B cell (primary cell): ENCODE data around the gene PRELID1. TPM values are rescaled to one million over a fixed set of nuclear protein-coding genes. Genes with fewer than 3 reads are reported as not detected.

Experiments used
- ATAC-seq: fragments of 200-7000 bp; cut with Tn5 transposase; one replicate; pipeline ENCODE4 v1.10.0; 2021; ENCODE audit warnings: low read depth, mild to moderate bottlenecking, moderate number of reproducible peaks, moderate library complexity
- CTCF ChIA-PET: fragments of 350-600 bp; sonication (Branson Sonifier 250); formaldehyde crosslinking; loops from one replicate; lab custom pipeline; 2021; ENCODE audit warnings: antibody characterized with exemption, inconsistent platforms; lab: Charles Lee
- POLR2A ChIA-PET: fragments of 350-600 bp; sonication (Branson Sonifier 250); formaldehyde crosslinking; loops from one replicate; lab custom pipeline; 2021; ENCODE audit warnings: antibody characterized with exemption; lab: Charles Lee
- DNase-seq: peaks from one replicate; pipeline ENCODE4 v3.0.0; 2013
- H2AFZ ChIP-seq: 2 replicates; pipeline ENCODE4 v1.6.1; 2012; ENCODE audit warnings: mild to moderate bottlenecking, low read depth, low read length; ENCODE audit not compliant: insufficient read depth, poor library complexity, severe bottlenecking
- H3K27ac ChIP-seq, 2 donors: 1 replicate in 1 of 2; 2 replicates in 1 of 2; pipeline ENCODE4 v1.5.1; 2012 to 2013; ENCODE audit warnings: low read length in 2 of 2, mild to moderate bottlenecking in 2 of 2, moderate library complexity in 1 of 2
- H3K27me3 ChIP-seq, 4 experiments: fragments of 200-600 bp in 1 of 4; sonication (generic) in 1 of 4; replicated peaks in 1 of 4; 1 replicate in 2 of 4; 2 replicates in 2 of 4; pipeline versions ENCODE4 v1.6.1 to v1.7.0; 2013 to 2016; ENCODE audit warnings: low read length in 3 of 4, mild to moderate bottlenecking in 2 of 4, mixed read lengths in 1 of 4, moderate library complexity in 1 of 4; ENCODE audit not compliant: insufficient read depth in 4 of 4, control insufficient read depth in 3 of 4; ENCODE audit errors: control extremely low read depth in 1 of 4
- H3K36me3 ChIP-seq, 2 experiments: replicated peaks in 1 of 2; 1 replicate in 1 of 2; 2 replicates in 1 of 2; pipeline versions ENCODE4 v1.6.1 to v1.7.1; 2013; ENCODE audit warnings: low read length in 1 of 2; ENCODE audit not compliant: insufficient read depth in 2 of 2, control insufficient read depth in 1 of 2; ENCODE audit errors: control extremely low read depth in 1 of 2, extremely low read depth in 1 of 2
- H3K4me1 ChIP-seq, 2 donors: fragments of 200-600 bp in 1 of 2; sonication (generic) in 1 of 2; 1 replicate in 1 of 2; 2 replicates in 1 of 2; pipeline versions ENCODE4 v1.5.1 to v1.6.1; 2013 to 2017; ENCODE audit warnings: low read length in 2 of 2; ENCODE audit not compliant: control insufficient read depth in 2 of 2, insufficient read depth in 2 of 2
- H3K4me2 ChIP-seq: replicated peaks from 2 replicates; pipeline ENCODE3; 2012; ENCODE audit warnings: mild to moderate bottlenecking, low read depth, low read length; ENCODE audit not compliant: poor library complexity, severe bottlenecking
- H3K4me3 ChIP-seq, 5 experiments: fragments of 200-600 bp in 1 of 5; sonication (generic) in 1 of 5; 1 replicate in 3 of 5; 2 replicates in 2 of 5; pipeline versions ENCODE4 v1.5.1 to v1.7.0; 2011 to 2016; ENCODE audit warnings: low read length in 4 of 5, mild to moderate bottlenecking in 4 of 5, low read depth in 2 of 5, control low read depth in 1 of 5, moderate library complexity in 1 of 5; ENCODE audit not compliant: insufficient read depth in 1 of 5; ENCODE audit errors: control extremely low read depth in 1 of 5, extremely low read depth in 1 of 5
- H3K79me2 ChIP-seq: fragments of 200-600 bp; sonication (generic); one replicate; pipeline ENCODE4 v1.6.0; 2016; ENCODE audit warnings: low read length; ENCODE audit not compliant: control insufficient read depth, insufficient read depth
- H3K9ac ChIP-seq: fragments of 200-600 bp; sonication (generic); 2 replicates; pipeline ENCODE4 v1.6.1; 2017; ENCODE audit warnings: mild to moderate bottlenecking, low read length, moderate library complexity
- H3K9me3 ChIP-seq, 3 donors: one replicate each; pipeline versions ENCODE4 v1.6.1 to v1.7.1; 2013; ENCODE audit warnings: low read length in 2 of 3; ENCODE audit not compliant: control insufficient read depth in 2 of 3, insufficient read depth in 1 of 3; ENCODE audit errors: control extremely low read depth in 1 of 3
- H4K20me1 ChIP-seq: 2 replicates; pipeline ENCODE4 v1.6.0; 2012; ENCODE audit warnings: mild to moderate bottlenecking, low read length; ENCODE audit not compliant: insufficient read depth, control insufficient read depth, poor library complexity, severe bottlenecking
- H3K27ac Mint-ChIP-seq: one replicate; pipeline ENCODE4 v1.8.0; 2021; ENCODE audit warnings: mixed read lengths
- H3K27me3 Mint-ChIP-seq: one replicate; pipeline ENCODE4 v1.8.0; 2021; ENCODE audit warnings: mixed read lengths
- H3K4me1 Mint-ChIP-seq: one replicate; pipeline ENCODE4 v1.8.0; 2021; ENCODE audit warnings: mixed read lengths
- H3K4me3 Mint-ChIP-seq: one replicate; pipeline ENCODE4 v1.8.0; 2021; ENCODE audit warnings: mixed read lengths
- H3K9me3 Mint-ChIP-seq: one replicate; pipeline ENCODE4 v1.8.0; 2022; ENCODE audit warnings: mixed read lengths; ENCODE audit not compliant: insufficient read depth
- EZH2 ChIP-seq: IDR thresholded peaks from 2 replicates; pipeline ENCODE4 v1.6.1; 2012; ENCODE audit warnings: borderline replicate concordance, low read depth, mild to moderate bottlenecking, moderate library complexity, low read length; ENCODE audit not compliant: insufficient read depth, poor library complexity, severe bottlenecking
- WGBS: methylation state at CpG from one replicate; pipeline ENCODE4 v1.1.5; 2013; ENCODE audit warnings: missing lambda C conversion rate; ENCODE audit not compliant: insufficient coverage; 5-methylcytosine and 5-hydroxymethylcytosine counted together
- intact Hi-C: fragments of 100-400 bp; cut with micrococcal nuclease; formaldehyde crosslinking; loops from one replicate; pipeline ENCODE4 v1.10.0; 2022
- polyA plus RNA-seq: library from polyadenylated mRNA; depleted of rRNA; stranded (reverse); fragments of >200 nt; gene quantifications from 2 replicates; pipeline ENCODE4 v1.2.3, GENCODE V29; 2012
- total RNA-seq, 2 donors: library from RNA; stranded (reverse); fragments of 120-200 nt in 1 of 2; gene quantifications; 1 replicate in 1 of 2; 2 replicates in 1 of 2; pipeline versions ENCODE4 v1.2.3 to v1.2.4, GENCODE V29; 2013 to 2022
- TF ChIP-seq, protein P1 (sequence below): fragments of 200-600 bp; IDR thresholded peaks from one replicate; pipeline ENCODE4 v1.8.0; 2022; ENCODE audit warnings: antibody characterized with exemption, mild to moderate bottlenecking

Gene PRELID1
- total and polyA plus RNA-seq, 2 donors (not counting 1 experiment from before 2014, with no cell fraction given), result 71.7 to 86.8 TPM

DNA sequence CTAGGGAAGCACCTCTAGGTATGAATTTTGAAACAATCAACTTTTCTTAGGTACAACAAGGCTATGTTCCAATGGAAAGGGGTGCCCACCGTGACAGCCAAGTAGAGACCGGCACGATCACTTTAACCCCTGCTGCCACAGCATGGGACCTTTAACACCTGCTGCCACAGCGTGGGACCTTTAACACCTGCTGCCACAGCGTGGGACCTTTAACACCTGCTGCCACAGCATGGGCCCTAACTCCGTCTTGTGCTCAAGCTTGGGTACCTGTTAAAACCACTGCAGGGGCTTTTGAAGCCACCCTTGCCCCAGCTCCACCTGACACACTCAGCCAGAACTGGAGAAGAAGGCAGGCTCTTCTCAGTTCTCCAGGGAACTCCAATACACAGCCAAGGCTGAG lies 26.3 kb downstream of the PRELID1 start:
- Histone ChIP-seq H3K9me3 (no peaks in the 10 kb centered on the region), H3K4me2 (no peak overlapping the region), H3K9ac (no peak overlapping the region), H3K27ac (no peak overlapping the region), H3K27me3 (no peaks in the 10 kb centered on the region), H3K36me3 (peaks cover 4 to 45% of the 10 kb centered on the region in 2 experiments), H3K4me3 (no peak overlapping the region), H2AFZ (no peak overlapping the region), H3K79me2 (peaks cover 9% of the 10 kb centered on the region), H3K4me1 (peaks cover 16 to 25% of the 10 kb centered on the region in 2 donors), H4K20me1 (peaks cover 8% of the 10 kb centered on the region)
- ChIA-PET CTCF (interaction anchor here (1.1 kb wide), 1 partner anchor 14 kb away, joined by 3 read pairs; no protein-coding TSS in a partner anchor), POLR2A (no interaction called here)
- Mint-ChIP-seq H3K4me3 (no peak overlapping the region), H3K9me3 (no peaks in the 10 kb centered on the region), H3K27ac (no peak overlapping the region), H3K27me3 (no peaks in the 10 kb centered on the region), H3K4me1 (peaks cover 25% of the 10 kb centered on the region)
- ATAC-seq (no peak), DNase-seq (no peak)
- WGBS, result 89% methylated on average over 6 of the region's 6 CpGs
- no peak for TF ChIP-seq EZH2
- TF ChIP-seq, protein P1, sequence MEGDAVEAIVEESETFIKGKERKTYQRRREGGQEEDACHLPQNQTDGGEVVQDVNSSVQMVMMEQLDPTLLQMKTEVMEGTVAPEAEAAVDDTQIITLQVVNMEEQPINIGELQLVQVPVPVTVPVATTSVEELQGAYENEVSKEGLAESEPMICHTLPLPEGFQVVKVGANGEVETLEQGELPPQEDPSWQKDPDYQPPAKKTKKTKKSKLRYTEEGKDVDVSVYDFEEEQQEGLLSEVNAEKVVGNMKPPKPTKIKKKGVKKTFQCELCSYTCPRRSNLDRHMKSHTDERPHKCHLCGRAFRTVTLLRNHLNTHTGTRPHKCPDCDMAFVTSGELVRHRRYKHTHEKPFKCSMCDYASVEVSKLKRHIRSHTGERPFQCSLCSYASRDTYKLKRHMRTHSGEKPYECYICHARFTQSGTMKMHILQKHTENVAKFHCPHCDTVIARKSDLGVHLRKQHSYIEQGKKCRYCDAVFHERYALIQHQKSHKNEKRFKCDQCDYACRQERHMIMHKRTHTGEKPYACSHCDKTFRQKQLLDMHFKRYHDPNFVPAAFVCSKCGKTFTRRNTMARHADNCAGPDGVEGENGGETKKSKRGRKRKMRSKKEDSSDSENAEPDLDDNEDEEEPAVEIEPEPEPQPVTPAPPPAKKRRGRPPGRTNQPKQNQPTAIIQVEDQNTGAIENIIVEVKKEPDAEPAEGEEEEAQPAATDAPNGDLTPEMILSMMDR, result no peak
- intact Hi-C loops, result no loop called here

DNA sequence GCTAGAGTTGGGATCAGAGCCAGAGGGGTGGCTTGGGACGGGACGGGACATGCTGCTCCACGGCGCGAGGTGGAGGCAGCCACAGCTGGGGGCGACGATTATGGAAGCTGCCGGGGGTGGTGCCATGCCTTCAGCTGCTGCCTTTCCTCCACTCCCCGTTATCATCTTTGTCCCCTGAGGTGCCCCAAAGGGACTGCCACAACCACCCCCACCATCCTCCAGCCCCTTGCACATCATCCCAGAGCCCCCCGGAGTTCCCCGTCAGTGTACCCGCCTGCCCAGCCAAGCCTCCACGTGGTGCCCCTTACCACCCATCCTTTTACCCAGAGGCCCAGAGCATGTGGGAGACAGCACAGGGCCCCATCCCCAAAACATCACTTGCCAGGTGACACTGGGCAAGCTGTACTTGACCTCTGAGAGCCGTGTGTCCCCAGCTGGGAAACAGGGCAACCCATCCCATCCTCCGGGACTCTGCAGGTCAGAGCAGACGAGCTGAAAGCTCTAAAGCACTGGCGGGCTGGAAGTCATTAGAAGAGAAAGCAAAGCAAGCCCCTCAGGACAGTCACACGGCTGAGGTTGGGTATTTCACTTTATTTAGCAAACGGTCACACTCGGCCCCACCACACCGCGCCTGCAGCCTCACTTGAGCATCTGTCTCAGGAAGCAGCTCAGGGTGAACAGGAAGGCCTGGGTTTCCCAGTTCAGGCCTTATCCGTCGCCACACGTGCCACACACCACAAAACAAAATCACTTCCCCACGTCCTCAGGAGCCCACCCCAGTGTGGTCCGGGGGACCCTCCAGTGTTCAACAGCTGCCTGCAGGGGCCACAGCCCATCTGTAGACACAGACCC lies 27.6 kb downstream of the PRELID1 start:
- Histone ChIP-seq H3K9me3 (no peaks in the 10 kb centered on the region), H3K4me3 (no peak overlapping the region), H4K20me1 (peaks cover 16% of the 10 kb centered on the region), H3K4me2 (peak overlapping the region; percentile 62), H3K27ac (peak overlapping the region in 1 of 2 donors; percentile 65), H3K27me3 (no peaks in the 10 kb centered on the region), H3K79me2 (peaks cover 9% of the 10 kb centered on the region), H3K4me1 (peaks cover 16 to 25% of the 10 kb centered on the region in 2 donors), H2AFZ (peak overlapping the region; percentile 54), H3K36me3 (peaks cover 2 to 59% of the 10 kb centered on the region in 2 experiments), H3K9ac (peak overlapping the region; percentile 27)
- POLR2A ChIA-PET, result no interaction called here
- no peaks in the 10 kb centered on the region for H3K9me3 Mint-ChIP-seq
- peak; percentile 50 for ATAC-seq
- intact Hi-C loops, result no loop called here
- H3K4me1 Mint-ChIP-seq, result peaks cover 25% of the 10 kb centered on the region
- 27% methylated on average over 27 of the region's 27 CpGs for WGBS
- peak overlapping the region; percentile 75 for H3K27ac Mint-ChIP-seq
- CTCF ChIA-PET, result interaction anchor here (1.0 to 1.5 kb wide), 7 partner anchors 9 to 170 kb away, joined by 3 to 4 read pairs (median 3); no protein-coding TSS in a partner anchor
- TF ChIP-seq EZH2, result no peak
- TF ChIP-seq, protein P1, result no peak
- peak overlapping the region; percentile 49 for H3K4me3 Mint-ChIP-seq
- DNase-seq, result peak; percentile 60
- H3K27me3 Mint-ChIP-seq, result no peaks in the 10 kb centered on the region
